CD4-positive, CD25-positive, alpha-beta regulatory T cell (primary cell): ENCODE data around the gene TP73. TPM values are rescaled to one million over a fixed set of nuclear protein-coding genes. Genes with fewer than 3 reads are reported as not detected.
A peak's percentile ranks its signal among the peaks of the same experiment; 100 is the strongest.

Source experiments
- ATAC-seq, 2 donors: fragments of 150-1000 bp; cut with Tn5 transposase; one replicate each; pipeline ENCODE4 v1.10.0; 2021; ENCODE audit warnings: low read depth in 2 of 2, moderate number of reproducible peaks in 2 of 2, moderate library complexity in 1 of 2
- DNase-seq, 3 donors: peaks; one replicate each; pipeline versions ENCODE4 v3.0.0 to v3.0.0-alpha.2; 2012 to 2022; ENCODE audit warnings: mixed read lengths in 1 of 3
- H3K27ac ChIP-seq: one replicate; pipeline ENCODE4 v1.7.0; 2013; ENCODE audit warnings: mild to moderate bottlenecking, low read length; ENCODE audit not compliant: insufficient read depth, poor library complexity, severe bottlenecking
- H3K27me3 ChIP-seq: one replicate; pipeline ENCODE4 v1.7.0; 2013; ENCODE audit warnings: low read length; ENCODE audit not compliant: control insufficient read depth, insufficient read depth
- H3K36me3 ChIP-seq: one replicate; pipeline ENCODE4 v1.7.0; 2013; ENCODE audit warnings: mild to moderate bottlenecking, low read length, moderate library complexity; ENCODE audit not compliant: control insufficient read depth, insufficient read depth
- H3K4me1 ChIP-seq: 2 replicates; pipeline ENCODE4 v1.7.0; 2013; ENCODE audit warnings: mild to moderate bottlenecking, low read length; ENCODE audit not compliant: insufficient read depth, control insufficient read depth, poor library complexity, severe bottlenecking
- H3K4me3 ChIP-seq: one replicate; pipeline ENCODE4 v1.7.0; 2013; ENCODE audit warnings: low read depth, mild to moderate bottlenecking, low read length, moderate library complexity
- H3K9me3 ChIP-seq, 2 experiments: 1 replicate in 1 of 2; 2 replicates in 1 of 2; pipeline ENCODE4 v1.7.0; 2013; ENCODE audit warnings: low read length in 2 of 2, mild to moderate bottlenecking in 1 of 2, moderate library complexity in 1 of 2; ENCODE audit not compliant: control insufficient read depth in 2 of 2
- H3K27ac Mint-ChIP-seq, 3 donors: one replicate each; pipeline ENCODE4 v1.8.0; 2020 to 2022; ENCODE audit warnings: mild to moderate bottlenecking in 3 of 3, mixed read lengths in 3 of 3, moderate library complexity in 2 of 3
- H3K27me3 Mint-ChIP-seq: one replicate; pipeline ENCODE4 v1.8.0; 2022; ENCODE audit warnings: mild to moderate bottlenecking, mixed read lengths
- H3K36me3 Mint-ChIP-seq: one replicate; pipeline ENCODE4 v1.8.0; 2020; ENCODE audit warnings: mixed read lengths
- H3K4me1 Mint-ChIP-seq, 4 donors: one replicate each; pipeline ENCODE4 v1.8.0; 2020 to 2022; ENCODE audit warnings: mixed read lengths in 4 of 4, mild to moderate bottlenecking in 1 of 4
- H3K4me3 Mint-ChIP-seq, 4 donors: one replicate each; pipeline ENCODE4 v1.8.0; 2020 to 2022; ENCODE audit warnings: mild to moderate bottlenecking in 4 of 4, mixed read lengths in 4 of 4, moderate library complexity in 3 of 4
- H3K9me3 Mint-ChIP-seq, 7 donors: one replicate each; pipeline ENCODE4 v1.8.0; 2020 to 2022; ENCODE audit warnings: mixed read lengths in 7 of 7, mild to moderate bottlenecking in 3 of 7, moderate library complexity in 2 of 7
- polyA plus RNA-seq, 4 donors: library from polyadenylated mRNA; unstranded; fragments of 300-500 nt; fragmentation: Illumina TruSeq; gene quantifications; one replicate each; pipeline ENCODE4 v1.2.3, GENCODE V29; 2021
- total RNA-seq: library from RNA; stranded (reverse); gene quantifications from one replicate; pipeline ENCODE4 v1.2.3, GENCODE V29; 2022

Gene TP73
- total and polyA plus RNA-seq, 5 donors from 2014 or later: 0.08 to 0.12 TPM; not detected in 3

- Mint-ChIP-seq H3K27me3 (no peaks in the 10 kb centered on the region), H3K4me3 (no peak overlapping the region), H3K9me3 (no peaks in the 10 kb centered on the region), H3K36me3 (peaks cover 11% of the 10 kb centered on the region), H3K4me1 (no peaks in the 10 kb centered on the region), H3K27ac (peak overlapping the region in 1 of 3 donors; percentile 62)
- H3K9me3 ChIP-seq: no peaks in the 10 kb centered on the region
- H3K36me3 ChIP-seq: peaks cover 26% of the 10 kb centered on the region
- no peaks in the 10 kb centered on the region for H3K27me3 ChIP-seq
- no peak overlapping the region for H3K27ac ChIP-seq
- ATAC-seq (no peak), DNase-seq (no peak)
- no peaks in the 10 kb centered on the region for H3K4me1 ChIP-seq
- no peak overlapping the region for H3K4me3 ChIP-seq
Observed at GRCh38 chr1:3736131-3736561, 83.8 kb downstream of the TP73 start.

DNA sequence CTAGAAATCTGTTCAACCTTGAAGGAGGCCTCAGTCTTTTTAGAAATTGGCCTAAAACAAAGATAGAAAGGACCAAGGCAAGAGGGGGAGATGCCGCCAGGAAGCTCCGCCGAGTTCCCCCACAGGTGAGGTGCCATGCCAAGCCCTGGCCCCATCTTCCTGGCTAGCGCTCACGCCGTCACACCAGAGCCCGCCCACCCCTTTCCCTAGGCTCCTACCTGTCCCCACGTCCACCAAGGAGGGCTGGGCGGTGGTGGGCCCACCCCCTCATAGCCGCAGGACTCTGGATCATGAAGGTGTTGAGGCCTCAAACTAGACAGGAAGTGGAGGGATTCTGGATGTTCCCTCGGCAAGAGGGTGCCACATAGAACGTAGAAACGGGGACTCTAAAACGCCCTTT is 84.4 kb downstream of the TP73 start:
- Histone ChIP-seq H3K4me1 (no peaks in the 10 kb centered on the region), H3K36me3 (peaks cover 26% of the 10 kb centered on the region), H3K27ac (no peak overlapping the region), H3K27me3 (no peaks in the 10 kb centered on the region), H3K9me3 (no peaks in the 10 kb centered on the region), H3K4me3 (no peak overlapping the region)
- peak overlapping the region in 1 of 3 donors; percentile 26 for H3K27ac Mint-ChIP-seq
- no peak overlapping the region for H3K4me3 Mint-ChIP-seq
- no peaks in the 10 kb centered on the region for H3K27me3 Mint-ChIP-seq
- no peak for DNase-seq
- H3K9me3 Mint-ChIP-seq: no peaks in the 10 kb centered on the region
- no peaks in the 10 kb centered on the region for H3K4me1 Mint-ChIP-seq
- ATAC-seq: no peak
- H3K36me3 Mint-ChIP-seq: peaks cover 14% of the 10 kb centered on the region

DNA sequence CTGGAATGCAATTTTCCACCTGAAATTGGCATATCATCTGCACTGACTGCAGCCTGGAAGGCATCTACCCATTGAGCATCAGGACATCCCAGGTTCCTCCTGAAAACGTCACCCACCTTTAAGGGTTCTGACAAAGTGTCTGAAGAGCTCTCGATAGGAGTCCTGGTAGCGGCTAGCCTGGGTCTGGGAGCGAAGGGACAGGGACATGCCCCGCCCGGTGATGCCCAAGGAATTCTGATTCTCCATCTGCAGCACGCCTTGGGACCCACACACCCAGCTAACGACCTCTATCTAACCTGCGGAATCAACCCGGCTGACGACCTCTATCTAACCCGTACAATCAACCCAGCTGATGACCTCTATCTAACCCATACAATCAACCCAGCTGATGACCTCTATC is 86.6 kb downstream of the TP73 start:
- ATAC-seq (no peak), DNase-seq (no peak)
- Mint-ChIP-seq H3K36me3 (peaks cover 26% of the 10 kb centered on the region), H3K27ac (no peak overlapping the region), H3K27me3 (no peaks in the 10 kb centered on the region), H3K4me1 (peaks cover 0 to 8% (median 0%) of the 10 kb centered on the region in 4 donors), H3K9me3 (no peaks in the 10 kb centered on the region), H3K4me3 (no peak overlapping the region)
- Histone ChIP-seq H3K27ac (no peak overlapping the region), H3K9me3 (no peaks in the 10 kb centered on the region), H3K36me3 (peaks cover 35% of the 10 kb centered on the region), H3K27me3 (no peaks in the 10 kb centered on the region), H3K4me3 (no peak overlapping the region), H3K4me1 (no peaks in the 10 kb centered on the region)

DNA sequence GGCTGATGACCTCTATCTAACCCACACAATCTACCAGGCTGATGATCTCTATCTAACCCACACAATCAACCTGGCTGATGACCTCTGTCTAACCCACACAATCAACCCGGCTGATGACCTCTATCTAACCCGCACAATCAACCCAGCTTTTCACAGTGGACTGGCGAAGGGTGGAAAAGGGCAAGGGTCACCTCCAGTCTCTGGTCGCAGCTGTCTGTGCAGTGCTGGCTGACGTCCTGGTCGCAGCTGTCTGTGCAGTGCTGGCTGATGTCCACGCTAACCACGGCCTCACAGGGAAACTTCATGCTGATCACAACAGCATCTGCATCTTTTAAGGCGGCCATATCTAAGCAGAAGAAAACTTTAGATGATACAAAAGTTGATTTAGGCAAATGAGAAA is 87.7 kb downstream of the TP73 start:
- Histone ChIP-seq H3K4me3 (no peak overlapping the region), H3K4me1 (no peaks in the 10 kb centered on the region), H3K27ac (no peak overlapping the region), H3K9me3 (no peaks in the 10 kb centered on the region), H3K27me3 (no peaks in the 10 kb centered on the region), H3K36me3 (peaks cover 35% of the 10 kb centered on the region)
- Mint-ChIP-seq H3K27me3 (no peaks in the 10 kb centered on the region), H3K9me3 (no peaks in the 10 kb centered on the region), H3K27ac (no peak overlapping the region), H3K4me3 (no peak overlapping the region), H3K36me3 (peaks cover 26% of the 10 kb centered on the region), H3K4me1 (peaks cover 0 to 16% (median 1%) of the 10 kb centered on the region in 4 donors)
- ATAC-seq (no peak), DNase-seq (no peak)

GRCh38 chr1:3740752-3741151 is 88.4 kb downstream of the TP73 start:
- H3K27ac Mint-ChIP-seq: no peak overlapping the region
- H3K4me3 Mint-ChIP-seq: peak overlapping the region in 1 of 4 donors; percentile 15
- H3K36me3 Mint-ChIP-seq: peaks cover 26% of the 10 kb centered on the region
- H3K4me1 Mint-ChIP-seq: peaks cover 2 to 22% (median 7%) of the 10 kb centered on the region in 4 donors
- Histone ChIP-seq H3K4me3 (no peak overlapping the region), H3K27me3 (no peaks in the 10 kb centered on the region), H3K4me1 (no peaks in the 10 kb centered on the region), H3K36me3 (peaks cover 35% of the 10 kb centered on the region), H3K27ac (no peak overlapping the region), H3K9me3 (no peaks in the 10 kb centered on the region)
- ATAC-seq (no peak), DNase-seq (no peak)
- H3K27me3 Mint-ChIP-seq: no peaks in the 10 kb centered on the region
- no peaks in the 10 kb centered on the region for H3K9me3 Mint-ChIP-seq

- Histone ChIP-seq H3K36me3 (peaks cover 30% of the 10 kb centered on the region), H3K4me1 (peaks cover 5% of the 10 kb centered on the region), H3K4me3 (no peak overlapping the region), H3K27me3 (no peaks in the 10 kb centered on the region), H3K27ac (no peak overlapping the region), H3K9me3 (no peaks in the 10 kb centered on the region)
- no peak overlapping the region for H3K27ac Mint-ChIP-seq
- no peak for ATAC-seq
- H3K4me3 Mint-ChIP-seq: no peak overlapping the region
- H3K36me3 Mint-ChIP-seq: peaks cover 26% of the 10 kb centered on the region
- no peaks in the 10 kb centered on the region for H3K27me3 Mint-ChIP-seq
- H3K4me1 Mint-ChIP-seq: peaks cover 5 to 32% (median 13%) of the 10 kb centered on the region in 4 donors
- no peak for DNase-seq
- no peaks in the 10 kb centered on the region for H3K9me3 Mint-ChIP-seq
Observed at GRCh38 chr1:3741566-3742438, 89.5 kb downstream of the TP73 start.

DNA sequence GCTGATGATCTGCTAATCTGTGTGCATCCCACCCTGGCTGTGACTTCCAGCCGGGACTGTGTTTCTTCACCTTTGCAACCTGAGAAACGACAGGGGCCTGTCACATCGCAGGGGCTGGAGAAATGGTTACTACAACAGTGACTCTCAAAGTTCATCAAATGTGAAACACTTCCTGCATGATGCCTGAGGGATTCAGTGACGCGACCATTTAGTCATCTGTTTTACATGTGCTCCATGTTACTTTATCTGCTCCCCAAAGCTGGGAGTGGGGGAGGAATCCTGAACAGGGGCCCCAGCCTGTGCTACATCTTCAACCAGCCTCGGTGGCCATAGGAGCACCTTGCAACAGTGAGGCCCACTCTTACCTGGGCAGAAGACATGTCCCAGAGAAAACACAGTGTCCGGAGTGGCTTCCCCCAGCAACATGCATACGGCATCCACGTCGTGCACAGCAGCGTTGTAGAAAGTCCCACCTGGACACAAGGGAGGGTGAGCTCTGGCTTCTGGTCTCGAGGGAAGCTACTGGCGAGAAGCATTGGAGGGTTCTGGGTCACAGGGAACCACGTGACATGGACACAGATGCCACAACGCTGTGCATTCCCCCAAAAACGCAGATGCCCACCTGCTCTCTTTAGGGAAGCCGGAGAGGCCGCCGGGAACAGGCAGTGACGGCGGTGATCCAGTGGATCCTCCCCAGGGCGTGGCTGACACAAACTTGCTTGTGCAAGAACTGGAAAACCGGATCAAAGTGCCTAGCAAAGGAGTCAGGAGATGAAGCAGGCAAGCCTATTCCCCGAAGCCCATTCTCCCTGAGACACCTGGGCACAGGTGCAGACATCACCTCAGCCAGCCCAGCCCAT is 90.4 kb downstream of the TP73 start:
- no peaks in the 10 kb centered on the region for H3K27me3 Mint-ChIP-seq
- H3K27ac Mint-ChIP-seq: no peak overlapping the region
- no peak overlapping the region for H3K27ac ChIP-seq
- peaks cover 12% of the 10 kb centered on the region for H3K4me1 ChIP-seq
- no peaks in the 10 kb centered on the region for H3K9me3 Mint-ChIP-seq
- H3K4me1 Mint-ChIP-seq: peaks cover 5 to 34% (median 14%) of the 10 kb centered on the region in 4 donors
- DNase-seq: no peak
- H3K9me3 ChIP-seq: no peaks in the 10 kb centered on the region
- H3K27me3 ChIP-seq: no peaks in the 10 kb centered on the region
- H3K36me3 Mint-ChIP-seq: peaks cover 20% of the 10 kb centered on the region
- no peak overlapping the region for H3K4me3 ChIP-seq
- peak overlapping the region in 1 of 4 donors; percentile 60 for H3K4me3 Mint-ChIP-seq
- no peak for ATAC-seq
- peaks cover 26% of the 10 kb centered on the region for H3K36me3 ChIP-seq
